K562 (cell line): ENCODE measurements around the gene BCL7C. TPM values are rescaled to one million over a fixed set of nuclear protein-coding genes. Genes with fewer than 3 reads are reported as not detected.

ENCODE experiments used
- ASH1L ChIP-seq: fragments of 450-650 bp; IDR thresholded peaks from 2 replicates; pipeline ENCODE4 v1.6.1; 2018; ENCODE audit warnings: borderline replicate concordance, mild to moderate bottlenecking, low read depth; ENCODE audit not compliant: partially characterized antibody
- CGGBP1 ChIP-seq: fragments of 250-450 bp; sonication (Bioruptor Pico); IDR thresholded peaks from 2 replicates; pipeline ENCODE4 v1.9.0; 2021; ENCODE audit warnings: mild to moderate bottlenecking
- EHMT2 ChIP-seq: fragments of 450-650 bp; IDR thresholded peaks from 2 replicates; pipeline ENCODE4 v1.6.1; 2018; ENCODE audit warnings: antibody characterized with exemption
- NFE2L1 ChIP-seq: fragments of 450-650 bp; IDR thresholded peaks from 2 replicates; pipeline ENCODE4 v1.6.1; 2016; ENCODE audit warnings: missing genetic modification characterization, low read depth, mild to moderate bottlenecking, missing compliant biosample characterization, moderate library complexity, borderline replicate concordance
- PHB ChIP-seq: fragments of 250-450 bp; sonication (Bioruptor Pico); IDR thresholded peaks from 2 replicates; pipeline ENCODE4 v1.5.0; 2021
- PYGO2 ChIP-seq: fragments of 450-650 bp; IDR thresholded peaks from 2 replicates; pipeline ENCODE4 v1.6.1; 2016; ENCODE audit warnings: mild to moderate bottlenecking, missing genetic modification characterization, moderate library complexity, missing compliant biosample characterization
- SLC30A9 ChIP-seq: fragments of 250-450 bp; sonication (Bioruptor Pico); IDR thresholded peaks from 2 replicates; pipeline ENCODE4 v1.8.0; 2022; ENCODE audit warnings: mild to moderate bottlenecking, moderate library complexity
- SP2 ChIP-seq: IDR thresholded peaks from 2 replicates; pipeline ENCODE4 v1.6.1; 2011; ENCODE audit warnings: mild to moderate bottlenecking, low read depth, low read length, moderate library complexity; ENCODE audit not compliant: poor library complexity, severe bottlenecking; ENCODE audit errors: extremely low read depth
- ZNF764 ChIP-seq: fragments of 250-450 bp; sonication (Bioruptor Pico); IDR thresholded peaks from 2 replicates; pipeline ENCODE4 v1.4.0; 2020; ENCODE audit warnings: low read depth, mild to moderate bottlenecking, moderate library complexity
- polyA plus RNA-seq, 8 experiments: library from polyadenylated mRNA; depleted of rRNA in 4 of 8; stranded (reverse) in 5 of 8; unstranded in 3 of 8; fragments of >200 nt; fragmentation: Nextera tagmentation in 2 of 8; fragmentation: Illumina TruSeq in 1 of 8; extraction: Ambion mirVana in 2 of 8; extraction: Trizol in 1 of 8; gene quantifications; 2 replicates each; pipeline versions ENCODE4 v1.2.1 to v1.2.3, GENCODE V29; 2011 to 2014; ENCODE audit warnings: inconsistent platforms in 1 of 8, missing spikeins in 1 of 8
- total RNA-seq, 7 experiments: library from RNA; depleted of rRNA in 6 of 7; stranded (reverse); fragments of >200 nt in 6 of 7; fragmentation: Illumina TruSeq in 2 of 7; extraction: Trizol in 2 of 7; gene quantifications; 2 replicates each; pipeline versions ENCODE4 v1.2.1 to v1.2.3, GENCODE V29; 2011 to 2021; ENCODE audit warnings: low replicate concordance in 1 of 7
- TF ChIP-seq, protein P1 (sequence below): IDR thresholded peaks from 2 replicates; pipeline ENCODE4 v1.6.1; 2011; ENCODE audit warnings: borderline replicate concordance, low read depth, mild to moderate bottlenecking, moderate library complexity, low read length; ENCODE audit not compliant: insufficient read depth, poor library complexity, severe bottlenecking
- TF ChIP-seq, protein P2 (sequence below): fragments of 450-650 bp; IDR thresholded peaks from 2 replicates; pipeline ENCODE4 v1.6.1; 2016; ENCODE audit warnings: low read depth

BCL7C gene
- total and polyA plus RNA-seq, 9 of the 15 experiments (the other 6 are each of a cell fraction or from before 2014, with no cell fraction given): 1.7 to 85.8 (median 19.6) TPM

- TF ChIP-seq ZNF764 (CRISPR knock-in tag) (no peak), PYGO2 (tag) (no peak), SP2 (no peak), CGGBP1 (CRISPR knock-in tag) (no peak), EHMT2 (no peak), ASH1L (no peak), SLC30A9 (CRISPR knock-in tag) (no peak), NFE2L1 (tag) (no peak), PHB (CRISPR knock-in tag) (no peak)
- TF ChIP-seq, protein P1, sequence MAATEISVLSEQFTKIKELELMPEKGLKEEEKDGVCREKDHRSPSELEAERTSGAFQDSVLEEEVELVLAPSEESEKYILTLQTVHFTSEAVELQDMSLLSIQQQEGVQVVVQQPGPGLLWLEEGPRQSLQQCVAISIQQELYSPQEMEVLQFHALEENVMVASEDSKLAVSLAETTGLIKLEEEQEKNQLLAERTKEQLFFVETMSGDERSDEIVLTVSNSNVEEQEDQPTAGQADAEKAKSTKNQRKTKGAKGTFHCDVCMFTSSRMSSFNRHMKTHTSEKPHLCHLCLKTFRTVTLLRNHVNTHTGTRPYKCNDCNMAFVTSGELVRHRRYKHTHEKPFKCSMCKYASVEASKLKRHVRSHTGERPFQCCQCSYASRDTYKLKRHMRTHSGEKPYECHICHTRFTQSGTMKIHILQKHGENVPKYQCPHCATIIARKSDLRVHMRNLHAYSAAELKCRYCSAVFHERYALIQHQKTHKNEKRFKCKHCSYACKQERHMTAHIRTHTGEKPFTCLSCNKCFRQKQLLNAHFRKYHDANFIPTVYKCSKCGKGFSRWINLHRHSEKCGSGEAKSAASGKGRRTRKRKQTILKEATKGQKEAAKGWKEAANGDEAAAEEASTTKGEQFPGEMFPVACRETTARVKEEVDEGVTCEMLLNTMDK: no peak
- TF ChIP-seq, protein P2, sequence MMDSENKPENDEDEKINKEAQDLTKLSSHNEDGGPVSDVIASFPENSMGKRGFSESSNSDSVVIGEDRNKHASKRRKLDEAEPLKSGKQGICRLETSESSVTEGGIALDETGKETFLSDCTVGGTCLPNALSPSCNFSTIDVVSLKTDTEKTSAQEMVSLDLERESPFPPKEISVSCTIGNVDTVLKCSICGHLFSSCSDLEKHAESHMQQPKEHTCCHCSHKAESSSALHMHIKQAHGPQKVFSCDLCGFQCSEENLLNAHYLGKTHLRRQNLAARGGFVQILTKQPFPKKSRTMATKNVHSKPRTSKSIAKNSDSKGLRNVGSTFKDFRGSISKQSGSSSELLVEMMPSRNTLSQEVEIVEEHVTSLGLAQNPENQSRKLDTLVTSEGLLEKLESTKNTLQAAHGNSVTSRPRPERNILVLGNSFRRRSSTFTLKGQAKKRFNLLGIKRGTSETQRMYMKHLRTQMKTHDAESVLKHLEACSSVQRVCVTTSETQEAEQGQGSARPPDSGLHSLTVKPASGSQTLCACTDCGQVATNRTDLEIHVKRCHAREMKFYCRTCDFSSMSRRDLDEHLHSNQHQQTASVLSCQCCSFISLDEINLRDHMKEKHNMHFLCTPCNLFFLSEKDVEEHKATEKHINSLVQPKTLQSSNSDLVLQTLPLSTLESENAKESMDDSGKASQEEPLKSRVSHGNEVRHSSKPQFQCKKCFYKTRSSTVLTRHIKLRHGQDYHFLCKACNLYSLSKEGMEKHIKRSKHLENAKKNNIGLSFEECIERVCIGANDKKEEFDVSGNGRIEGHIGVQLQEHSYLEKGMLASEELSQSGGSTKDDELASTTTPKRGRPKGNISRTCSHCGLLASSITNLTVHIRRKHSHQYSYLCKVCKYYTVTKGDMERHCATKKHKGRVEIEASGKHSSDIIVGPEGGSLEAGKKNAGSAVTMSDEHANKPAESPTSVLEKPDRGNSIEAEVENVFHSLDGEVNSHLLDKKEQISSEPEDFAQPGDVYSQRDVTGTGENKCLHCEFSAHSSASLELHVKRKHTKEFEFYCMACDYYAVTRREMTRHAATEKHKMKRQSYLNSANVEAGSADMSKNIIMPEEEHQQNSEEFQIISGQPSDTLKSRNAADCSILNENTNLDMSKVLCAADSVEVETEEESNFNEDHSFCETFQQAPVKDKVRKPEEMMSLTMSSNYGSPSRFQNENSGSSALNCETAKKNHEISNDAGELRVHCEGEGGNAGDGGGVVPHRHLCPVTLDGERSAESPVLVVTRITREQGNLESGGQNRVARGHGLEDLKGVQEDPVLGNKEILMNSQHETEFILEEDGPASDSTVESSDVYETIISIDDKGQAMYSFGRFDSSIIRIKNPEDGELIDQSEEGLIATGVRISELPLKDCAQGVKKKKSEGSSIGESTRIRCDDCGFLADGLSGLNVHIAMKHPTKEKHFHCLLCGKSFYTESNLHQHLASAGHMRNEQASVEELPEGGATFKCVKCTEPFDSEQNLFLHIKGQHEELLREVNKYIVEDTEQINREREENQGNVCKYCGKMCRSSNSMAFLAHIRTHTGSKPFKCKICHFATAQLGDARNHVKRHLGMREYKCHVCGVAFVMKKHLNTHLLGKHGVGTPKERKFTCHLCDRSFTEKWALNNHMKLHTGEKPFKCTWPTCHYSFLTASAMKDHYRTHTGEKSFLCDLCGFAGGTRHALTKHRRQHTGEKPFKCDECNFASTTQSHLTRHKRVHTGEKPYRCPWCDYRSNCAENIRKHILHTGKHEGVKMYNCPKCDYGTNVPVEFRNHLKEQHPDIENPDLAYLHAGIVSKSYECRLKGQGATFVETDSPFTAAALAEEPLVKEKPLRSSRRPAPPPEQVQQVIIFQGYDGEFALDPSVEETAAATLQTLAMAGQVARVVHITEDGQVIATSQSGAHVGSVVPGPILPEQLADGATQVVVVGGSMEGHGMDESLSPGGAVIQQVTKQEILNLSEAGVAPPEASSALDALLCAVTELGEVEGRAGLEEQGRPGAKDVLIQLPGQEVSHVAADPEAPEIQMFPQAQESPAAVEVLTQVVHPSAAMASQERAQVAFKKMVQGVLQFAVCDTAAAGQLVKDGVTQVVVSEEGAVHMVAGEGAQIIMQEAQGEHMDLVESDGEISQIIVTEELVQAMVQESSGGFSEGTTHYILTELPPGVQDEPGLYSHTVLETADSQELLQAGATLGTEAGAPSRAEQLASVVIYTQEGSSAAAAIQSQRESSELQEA: no peak
These were observed 9.1 kb upstream of the BCL7C start (continued) for GRCh38 chr16:30903002-30903401.
